OCI-LY7 (cell line): ENCODE results near the gene MPI.
A peak's percentile ranks its signal among the peaks of the same experiment; 100 is the strongest.

Source experiments
- CTCF ChIP-seq: fragments of 200-600 bp; sonication (generic); conservative IDR thresholded peaks from 2 replicates; pipeline ENCODE4 v1.5.1; 2014; ENCODE audit warnings: mild to moderate bottlenecking, antibody characterized with exemption, low read length, moderate library complexity, mixed read lengths
- EZH2phosphoT487 ChIP-seq: fragments of 200-600 bp; sonication (generic); IDR thresholded peaks from 2 replicates; pipeline ENCODE4 v1.6.1; 2018; ENCODE audit warnings: low read depth, borderline replicate concordance, mild to moderate bottlenecking, mixed run types, antibody characterized with exemption, low read length, moderate library complexity, mixed read lengths

GRCh38 chr15:74950078-74950908 lies 60.5 kb downstream of the MPI start:
- no peak for TF ChIP-seq EZH2phosphoT487
- peak; percentile 99 for TF ChIP-seq CTCF
